NCI-H460 (cell line): ENCODE measurements around the gene ANKLE1. TPM values are rescaled to one million over a fixed set of nuclear protein-coding genes. Genes with fewer than 3 reads are reported as not detected.

ENCODE experiments used
- DNase-seq: peaks from one replicate; pipeline ENCODE4 v3.0.0-alpha.2; 2016; ENCODE audit warnings: low read depth; ENCODE audit errors: extremely low read depth
- total RNA-seq: library from RNA; depleted of rRNA; stranded (reverse); fragments of >200 nt; shearing (Covaris generic); gene quantifications from 2 replicates; pipeline ENCODE4 v1.2.3, GENCODE V29; 2014

The ANKLE1 gene
- total RNA-seq, 1 experiment from 2014 or later: 1.2 TPM

DNA sequence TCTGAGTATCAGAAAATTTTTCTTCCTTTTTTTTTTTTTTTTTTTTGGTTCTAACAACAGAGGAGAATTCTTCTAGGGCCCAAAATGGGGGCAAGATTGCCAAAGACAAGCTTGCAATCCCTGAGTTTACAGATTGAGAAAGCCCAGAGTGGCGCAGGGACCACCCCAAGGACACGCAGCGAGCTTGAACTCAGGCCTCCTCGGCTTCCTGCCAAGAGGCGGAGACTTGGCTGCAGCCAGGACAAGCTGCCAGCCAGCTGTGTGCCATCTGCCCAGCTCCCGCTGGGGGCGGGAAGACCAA, 23.5 kb downstream of the ANKLE1 start:
- no peak for DNase-seq

DNA sequence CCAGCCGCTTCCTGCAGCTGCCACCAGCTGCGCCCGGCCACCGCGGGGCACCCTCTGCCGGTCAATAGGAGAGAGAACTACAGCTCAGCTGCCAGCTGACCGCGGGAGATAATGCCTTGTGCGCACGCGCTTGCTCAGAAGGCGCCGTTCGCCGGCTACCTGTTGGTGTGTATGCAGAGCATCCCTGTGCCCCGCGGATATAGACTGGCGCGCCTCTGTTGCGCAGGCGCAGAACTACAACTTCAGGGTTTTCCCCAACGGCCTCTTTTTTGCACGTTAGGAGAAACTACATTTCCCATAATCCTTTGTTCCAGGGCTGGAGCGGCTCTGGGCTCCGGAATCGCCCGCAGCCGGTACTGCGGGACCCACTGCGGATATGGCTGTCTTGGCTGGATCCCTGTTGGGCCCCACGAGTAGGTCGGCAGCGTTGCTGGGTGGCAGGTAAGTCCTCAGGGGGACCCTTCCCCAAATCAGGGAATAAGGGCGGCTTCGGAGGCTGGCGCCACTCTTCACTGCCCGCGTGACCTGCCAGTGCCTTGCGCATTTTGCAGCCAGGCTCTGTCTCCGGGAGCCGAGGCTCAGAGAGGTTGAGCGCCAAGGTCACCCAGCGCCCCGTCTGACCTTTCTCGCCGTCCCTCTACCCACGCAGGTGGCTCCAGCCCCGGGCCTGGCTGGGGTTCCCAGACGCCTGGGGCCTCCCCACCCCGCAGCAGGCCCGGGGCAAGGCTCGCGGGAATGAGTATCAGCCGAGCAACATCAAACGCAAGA, 24.0 kb downstream of the ANKLE1 start, which contains the start of gene MRPL34:
Gene MRPL34 (plus strand): TSS at position 356 of the 768 bp plus-strand sequence. CDS start 21 bp downstream, at position 377.
- peak; percentile 97 for DNase-seq

DNA sequence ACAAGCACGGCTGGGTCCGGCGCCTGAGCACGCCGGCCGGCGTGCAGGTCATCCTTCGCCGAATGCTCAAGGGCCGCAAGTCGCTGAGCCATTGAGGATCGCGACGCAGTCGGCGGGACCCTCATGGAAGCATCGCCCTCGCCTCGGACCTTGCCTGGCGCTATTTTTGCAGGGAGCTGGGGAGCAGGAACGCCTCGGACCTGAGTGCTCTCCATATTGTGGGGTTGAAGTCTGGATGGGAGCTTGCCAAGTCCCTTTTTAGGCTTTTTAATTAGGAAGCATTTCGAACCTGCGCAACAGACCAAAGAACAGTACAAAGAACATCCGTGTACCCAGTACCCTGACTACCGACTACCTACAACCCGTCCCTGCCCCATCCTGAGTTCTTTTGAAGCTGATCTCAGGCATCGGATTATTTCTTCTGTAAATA, 24.6 kb downstream of the ANKLE1 start:
- DNase-seq: no peak

DNA sequence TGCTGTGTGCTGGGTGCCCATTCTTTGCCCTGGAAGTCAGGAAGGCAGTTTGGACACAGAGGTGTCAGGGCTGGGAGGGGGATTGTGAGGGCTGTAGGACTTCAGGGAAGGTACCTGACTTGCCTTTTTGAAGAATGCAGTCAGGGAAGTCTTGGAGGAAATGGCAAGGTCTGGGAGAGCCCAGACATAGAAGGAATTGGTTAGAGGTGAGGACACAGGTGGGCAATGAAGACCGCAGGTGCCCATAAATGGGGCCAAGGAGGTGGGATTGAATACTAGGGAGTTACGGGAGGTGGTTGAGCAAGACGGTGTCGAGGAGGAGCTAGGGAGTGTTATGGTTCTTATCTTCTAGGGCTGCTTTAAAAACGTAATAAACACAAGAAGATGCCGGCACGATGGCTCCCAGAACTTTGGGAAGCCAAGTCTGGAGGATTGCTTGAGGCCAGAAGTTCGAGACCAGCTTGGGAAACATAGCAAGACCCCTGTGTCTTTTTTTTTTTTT, 26.2 kb downstream of the ANKLE1 start:
- DNase-seq: no peak

DNA sequence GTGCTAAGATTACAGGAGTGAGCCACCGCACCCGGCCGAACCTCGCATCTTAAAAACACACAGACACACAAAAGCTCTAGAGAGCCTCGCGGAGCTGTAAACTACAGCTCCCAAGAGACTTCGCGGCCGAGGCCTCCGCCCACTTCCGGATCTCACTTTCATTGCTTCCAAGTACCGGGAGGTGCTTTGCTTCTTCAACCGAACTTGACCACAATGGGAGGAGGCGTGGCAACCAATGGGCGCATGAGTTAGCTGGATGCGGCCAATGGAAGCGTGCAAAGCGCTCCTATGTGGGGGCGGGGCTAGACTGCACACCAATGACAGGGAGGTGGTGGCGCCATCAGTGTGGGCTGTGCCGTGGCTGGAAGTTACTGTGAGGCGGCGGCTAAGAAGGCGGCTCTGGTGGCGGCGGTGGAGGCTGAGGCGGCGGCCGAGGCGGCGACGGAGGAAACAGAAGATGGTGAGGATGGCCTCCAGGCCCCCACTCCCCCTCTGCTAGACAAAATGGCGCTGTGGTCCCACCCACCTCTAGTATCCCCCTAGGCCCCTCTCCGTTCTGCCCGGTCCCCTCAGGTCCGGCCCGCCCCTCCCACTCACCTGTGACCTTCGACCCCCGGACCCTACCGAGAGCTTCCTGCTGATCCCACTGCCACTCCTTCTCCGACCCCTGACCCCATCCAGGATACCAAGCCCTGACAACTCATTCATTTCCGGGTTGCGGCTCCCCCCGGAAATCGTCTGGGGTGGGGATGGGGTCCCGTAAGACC, 27.7 kb downstream of the ANKLE1 start, which contains the start of gene DDA1:
Gene DDA1 (plus strand): TSS at position 366 of the 767 bp plus-strand sequence. CDS start 92 bp downstream, at position 458.
- DNase-seq: peak; percentile 98

DNA sequence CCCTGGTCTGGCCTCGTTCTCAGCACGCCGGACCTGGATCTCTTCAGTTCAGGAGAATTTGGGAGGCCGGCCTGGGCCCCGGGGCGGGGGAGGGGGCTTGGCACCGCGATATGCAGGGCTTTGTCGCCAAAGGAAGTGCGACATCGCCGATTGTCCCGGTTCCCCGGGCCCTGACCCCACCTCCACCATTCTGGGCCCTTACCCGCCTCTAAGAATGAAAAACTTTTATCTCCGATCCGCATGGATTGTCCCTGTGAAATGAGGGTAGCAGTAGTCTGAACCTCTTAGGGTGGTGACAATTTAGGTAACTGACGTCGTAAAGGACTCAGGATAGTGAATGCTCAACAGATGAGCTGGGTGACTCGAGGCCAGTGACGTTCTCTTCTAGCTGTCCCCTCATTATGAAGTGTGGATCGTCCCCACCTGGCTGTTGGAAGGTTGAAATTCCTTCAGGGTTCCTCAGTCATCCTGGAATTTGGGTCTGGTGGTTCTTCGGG, 28.3 kb downstream of the ANKLE1 start:
- no peak for DNase-seq

DNA sequence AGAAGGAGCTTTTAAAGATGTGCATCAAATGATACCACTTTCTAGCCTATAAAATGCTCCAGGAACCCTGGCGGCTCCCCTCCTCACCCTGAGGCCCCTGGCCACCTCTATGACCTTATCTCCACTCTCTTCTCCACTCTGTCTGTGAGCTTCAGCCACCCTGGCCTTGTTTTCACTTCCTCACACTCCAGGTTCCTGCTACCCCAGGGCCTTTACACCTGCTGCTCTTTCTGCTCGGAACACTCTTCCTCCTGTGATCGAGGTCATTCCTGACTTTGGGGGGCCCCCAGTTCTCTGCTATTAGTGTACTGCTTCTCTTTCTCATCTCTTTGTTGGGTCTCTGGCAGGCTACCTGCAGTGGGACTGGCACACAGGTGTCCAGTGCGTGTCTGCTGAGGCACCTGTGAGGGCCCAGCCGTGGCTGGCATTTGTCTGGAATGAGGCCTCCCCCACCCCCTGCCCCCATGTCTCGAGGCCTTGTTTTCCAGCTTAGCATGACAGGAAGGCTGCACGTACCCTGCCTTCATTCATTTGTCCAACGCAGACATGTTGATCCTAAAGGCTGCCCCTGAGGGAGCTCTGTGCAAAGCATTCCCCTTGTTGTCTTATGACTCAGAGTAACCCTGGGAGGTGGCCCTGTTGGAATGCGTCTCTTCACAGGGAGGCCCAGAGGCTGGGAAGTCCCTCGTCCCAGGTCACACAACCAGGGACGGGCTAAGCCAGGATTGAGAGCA, 29.9 kb downstream of the ANKLE1 start:
- no peak for DNase-seq

GRCh38 chr19:17312189-17313113, 30.8 kb downstream of the ANKLE1 start:
- no peak for DNase-seq

DNA sequence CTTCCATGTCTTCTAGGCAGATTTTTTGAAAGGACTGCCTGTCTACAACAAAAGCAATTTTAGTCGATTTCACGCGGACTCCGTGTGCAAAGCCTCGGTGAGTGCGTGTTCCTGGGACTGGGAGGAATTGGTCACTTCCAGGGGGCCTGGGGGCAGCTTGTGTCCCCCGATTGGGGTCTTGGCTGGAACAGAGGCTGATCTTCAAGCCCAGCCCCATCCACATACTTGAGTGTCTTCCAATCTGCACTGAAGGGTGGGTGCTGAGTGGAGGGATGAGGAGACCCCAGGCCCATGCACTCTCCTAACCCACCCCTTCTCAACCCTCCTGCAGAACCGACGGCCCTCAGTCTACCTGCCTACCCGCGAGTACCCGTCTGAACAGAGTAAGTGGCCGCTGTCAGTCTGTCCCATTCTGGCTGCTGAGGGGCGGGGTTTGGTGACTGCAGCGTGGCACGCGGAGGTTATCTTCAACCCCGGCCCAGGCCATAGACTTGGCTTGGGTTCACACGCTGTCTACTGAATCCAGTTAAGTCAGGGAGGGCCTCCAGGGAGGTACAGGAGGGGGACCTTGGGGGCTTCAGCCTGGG, 32.4 kb downstream of the ANKLE1 start:
- no peak for DNase-seq

GRCh38 chr19:17318966-17319365, 37.3 kb downstream of the ANKLE1 start:
- no peak for DNase-seq

GRCh38 chr19:17319473-17320238, 38.0 kb downstream of the ANKLE1 start:
- no peak for DNase-seq

DNA sequence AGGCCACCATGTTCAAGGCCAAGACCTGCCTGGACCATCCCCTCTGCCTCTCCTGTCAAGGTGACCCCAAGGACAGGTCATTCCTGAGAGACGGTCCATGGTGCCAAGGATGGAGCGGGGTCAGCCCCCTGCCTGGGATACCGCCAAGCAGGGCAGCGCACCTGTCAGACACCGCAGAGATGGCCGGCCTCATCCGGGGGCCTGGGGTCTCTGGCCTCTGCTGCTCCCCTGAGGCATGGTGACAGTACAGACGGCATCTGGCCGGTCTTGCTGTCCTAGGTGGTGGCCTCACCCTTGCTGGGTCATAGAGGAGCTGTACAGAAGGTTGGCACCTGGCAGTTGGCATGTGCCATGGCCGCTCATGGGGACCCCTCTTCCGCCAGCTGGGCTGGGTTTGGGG, 38.7 kb downstream of the ANKLE1 start:
- no peak for DNase-seq

GRCh38 chr19:17321655-17322489, 40.2 kb downstream of the ANKLE1 start:
- no peak for DNase-seq

DNA sequence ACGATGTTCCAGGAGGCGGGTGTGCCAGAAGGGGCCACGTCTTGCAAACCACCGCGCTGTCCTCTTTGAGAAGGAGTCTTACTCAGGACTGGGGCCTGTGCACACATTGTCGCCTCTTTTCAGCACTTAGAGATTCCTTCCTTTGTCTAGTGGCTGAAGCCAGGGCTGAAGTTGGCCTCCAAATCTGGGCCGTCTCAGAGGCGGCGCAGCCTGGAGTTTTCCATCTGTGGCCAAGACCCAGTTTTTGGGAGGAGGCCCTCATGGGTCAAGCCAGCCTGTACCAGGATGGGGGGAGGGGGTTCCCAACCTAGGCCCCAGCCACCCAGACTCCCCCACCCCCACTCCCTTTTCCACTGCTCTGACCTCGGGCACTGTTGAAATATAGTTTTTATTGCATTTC, 41.2 kb downstream of the ANKLE1 start:
- DNase-seq: no peak

DNA sequence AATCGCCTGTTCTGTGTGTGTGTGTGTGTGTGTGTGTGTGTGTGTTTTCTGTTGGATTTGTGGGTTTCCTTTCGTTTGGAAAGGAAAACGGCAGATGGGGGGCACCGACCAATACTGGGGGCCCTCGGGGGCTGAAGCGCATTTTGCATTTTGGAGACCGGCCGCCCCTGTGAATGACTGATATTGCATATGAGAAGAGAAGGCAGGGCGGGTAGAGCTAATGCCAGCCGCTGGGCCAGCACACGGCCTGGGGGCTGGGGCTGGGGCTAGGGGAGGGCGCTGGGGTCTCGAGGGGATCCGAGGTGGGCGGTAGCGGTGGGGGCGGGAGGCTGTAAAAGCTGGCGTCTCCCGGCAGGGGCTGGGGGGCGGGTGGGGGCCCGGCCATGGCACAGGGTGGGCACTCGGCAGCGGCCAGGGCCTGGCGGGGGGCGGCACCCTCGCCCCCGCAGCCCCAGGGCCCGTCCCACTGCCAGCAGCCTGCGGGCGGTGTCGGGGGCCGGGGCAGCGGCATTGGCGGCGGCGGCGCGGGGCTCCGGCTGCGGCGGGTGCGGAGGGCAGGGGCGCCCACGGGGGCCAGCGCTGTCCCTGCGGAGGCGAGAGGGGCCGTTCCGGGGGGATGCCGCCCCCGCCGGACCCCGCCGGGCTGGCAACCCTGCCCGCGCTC, 41.7 kb downstream of the ANKLE1 start:
- DNase-seq: no peak

- DNase-seq: no peak
Measured at GRCh38 chr19:17323964-17324332, 42.2 kb downstream of the ANKLE1 start.
